ENCODE data around the gene C1orf116.

C1orf116 gene

GRCh38 chr1:207064561-207064960, 32.0 kb upstream of the C1orf116 start:
- no peak for TF ChIP-seq CTCF (IDR thresholded peaks at IDR 0.05; ENCODE audit: low read depth, low read length, missing control alignments)

GRCh38 chr1:207063014-207063413, 30.5 kb upstream of the C1orf116 start:
- Histone ChIP-seq H3K27me3 (replicated peaks) (no peaks in the 10 kb centered on the region), H3K4me3 (ENCODE audit: low read depth, low read length) (no peak overlapping the region), H3K27ac (no peak overlapping the region), H3K36me3 (replicated peaks) (no peaks in the 10 kb centered on the region)
- TF ChIP-seq CTCF (IDR thresholded peaks at IDR 0.05; ENCODE audit: low read depth, low read length, missing control alignments): no peak
- DNase-seq: no peak
- in situ Hi-C loops (cut with HindIII; ENCODE audit: low pct_ligation_motif_present, low sequenced_read_pairs): no loop called here

More at GRCh38 chr1:207064561-207064960, 32.0 kb upstream of the C1orf116 start:
- H3K4me3 ChIP-seq (ENCODE audit: low read depth, low read length): no peak overlapping the region
- H3K27ac ChIP-seq: no peak overlapping the region
- H3K36me3 ChIP-seq (replicated peaks): no peaks in the 10 kb centered on the region
- H3K27me3 ChIP-seq (replicated peaks): no peaks in the 10 kb centered on the region
- in situ Hi-C loops (cut with HindIII; ENCODE audit: low pct_ligation_motif_present, low sequenced_read_pairs): no loop called here
- no peak for DNase-seq

- no peak overlapping the region for H3K4me3 ChIP-seq (ENCODE audit: low read depth, low read length)
- no peak for DNase-seq
- no peaks in the 10 kb centered on the region for H3K36me3 ChIP-seq (replicated peaks)
- TF ChIP-seq CTCF (IDR thresholded peaks at IDR 0.05; ENCODE audit: low read depth, low read length, missing control alignments): no peak
- no peaks in the 10 kb centered on the region for H3K27me3 ChIP-seq (replicated peaks)
- in situ Hi-C loops (cut with HindIII; ENCODE audit: low pct_ligation_motif_present, low sequenced_read_pairs): no loop called here
- H3K27ac ChIP-seq: no peak overlapping the region
Measured at GRCh38 chr1:207062058-207062457, 29.5 kb upstream of the C1orf116 start.

- no peak overlapping the region for H3K27ac ChIP-seq
- H3K27me3 ChIP-seq (replicated peaks): no peaks in the 10 kb centered on the region
- DNase-seq: no peak
- in situ Hi-C loops (cut with HindIII; ENCODE audit: low pct_ligation_motif_present, low sequenced_read_pairs): no loop called here
- TF ChIP-seq CTCF (IDR thresholded peaks at IDR 0.05; ENCODE audit: low read depth, low read length, missing control alignments): no peak
- no peak overlapping the region for H3K4me3 ChIP-seq (ENCODE audit: low read depth, low read length)
- H3K36me3 ChIP-seq (replicated peaks): no peaks in the 10 kb centered on the region
Measured at GRCh38 chr1:207060596-207060995, 28.0 kb upstream of the C1orf116 start.

GRCh38 chr1:207059881-207060280, 27.3 kb upstream of the C1orf116 start:
- no peak for TF ChIP-seq CTCF (IDR thresholded peaks at IDR 0.05; ENCODE audit: low read depth, low read length, missing control alignments)
- in situ Hi-C loops (cut with HindIII; ENCODE audit: low pct_ligation_motif_present, low sequenced_read_pairs): no loop called here
- no peak overlapping the region for H3K27ac ChIP-seq
- no peak overlapping the region for H3K4me3 ChIP-seq (ENCODE audit: low read depth, low read length)
- no peaks in the 10 kb centered on the region for H3K36me3 ChIP-seq (replicated peaks)
- DNase-seq: no peak
- no peaks in the 10 kb centered on the region for H3K27me3 ChIP-seq (replicated peaks)

Data from brain microvascular endothelial cell (primary cell).